ENCODE data around the gene ILDR2. TPM values are rescaled to one million over a fixed set of nuclear protein-coding genes. Genes with fewer than 3 reads are reported as not detected.

ILDR2 gene
- total and polyA plus RNA-seq, 9 of the 15 experiments (the other 6 are each of a cell fraction or from before 2014, with no cell fraction given) = 0.03 to 0.31 (median 0.18) TPM; not detected in 2

DNA sequence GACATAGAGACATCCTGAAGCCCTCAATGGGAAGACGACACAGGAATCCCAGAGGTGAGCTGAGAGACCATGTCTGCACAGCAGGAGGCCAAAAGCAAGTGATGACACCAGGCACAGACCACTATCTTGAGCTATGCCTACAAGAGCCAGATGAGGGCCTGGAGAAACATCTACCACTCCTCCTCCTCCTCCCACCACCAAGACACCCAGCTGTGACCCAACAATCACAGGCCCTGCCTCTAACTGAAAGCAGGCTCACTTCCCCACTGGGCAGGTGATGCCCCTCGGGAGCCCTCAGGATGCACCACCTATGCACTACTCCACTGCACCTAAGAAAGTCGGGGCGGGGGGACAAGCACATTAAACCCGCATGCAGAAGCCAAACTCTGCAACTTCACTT is 115.7 kb downstream of the ILDR2 start:
- DNase-seq (ENCODE audit: extremely low read depth in 1 of 4, low spot score in 3 of 4) (peak in 1 of 4 experiments; percentile 18), ATAC-seq (peak; percentile 70), FAIRE-seq (no peak)
- Histone ChIP-seq H3K4me3 (no peak overlapping the region), H3K9me1 (ENCODE audit: control insufficient read depth, insufficient read depth, low read length) (no peaks in the 10 kb centered on the region), H2AFZ (ENCODE audit: low read depth, low read length) (no peak overlapping the region), H3K27ac (ENCODE audit: extremely low read depth, low read depth, low read length) (no peak overlapping the region), H3K79me2 (ENCODE audit: control insufficient read depth, insufficient read depth, low read length) (no peaks in the 10 kb centered on the region), H3K4me1 (replicated peaks in 1 of 2; ENCODE audit: control insufficient read depth in 2 of 2, insufficient read depth in 2 of 2, low read length in 2 of 2) (no peaks in the 10 kb centered on the region; a peak in 1 of 5 replicates), H3K36me3 (ENCODE audit: control insufficient read depth, insufficient read depth, low read length) (peaks cover 97% of the 10 kb centered on the region), H3K9me3 (replicated peaks; ENCODE audit: control insufficient read depth, insufficient read depth, low read depth, low read length) (no peaks in the 10 kb centered on the region), H3K4me2 (ENCODE audit: insufficient read depth, low read length) (no peak overlapping the region), H4K20me1 (replicated peaks; ENCODE audit: control insufficient read depth, insufficient read depth, low read length) (no peaks in the 10 kb centered on the region), H3K27me3 (ENCODE audit: control insufficient read depth in 2 of 2, insufficient read depth in 2 of 2, low read length in 2 of 2) (no peaks in the 10 kb centered on the region), H3K9ac (ENCODE audit: insufficient read depth in 1 of 2, low read depth in 2 of 2, low read length in 2 of 2) (no peak overlapping the region)
- intact Hi-C loops (cut with micrococcal nuclease) = no loop called here
- TF ChIP-seq SMARCE1 (IDR thresholded peaks at IDR 0.05) = no peak
- no peak for TF ChIP-seq TRIM28 (IDR thresholded peaks at IDR 0.05)
- TF ChIP-seq KDM4B (IDR thresholded peaks at IDR 0.05; ENCODE audit: borderline replicate concordance in 2 of 2, low read depth in 1 of 2) = no peak
- no peak for TF ChIP-seq ILK (tag; IDR thresholded peaks at IDR 0.05; ENCODE audit: borderline replicate concordance, low read depth)
- TF ChIP-seq ZZZ3 (IDR thresholded peaks at IDR 0.05) = no peak
- TF ChIP-seq RBM15 (IDR thresholded peaks at IDR 0.05; ENCODE audit: insufficient read depth, low read length) = no peak
- TF ChIP-seq, protein P1, sequence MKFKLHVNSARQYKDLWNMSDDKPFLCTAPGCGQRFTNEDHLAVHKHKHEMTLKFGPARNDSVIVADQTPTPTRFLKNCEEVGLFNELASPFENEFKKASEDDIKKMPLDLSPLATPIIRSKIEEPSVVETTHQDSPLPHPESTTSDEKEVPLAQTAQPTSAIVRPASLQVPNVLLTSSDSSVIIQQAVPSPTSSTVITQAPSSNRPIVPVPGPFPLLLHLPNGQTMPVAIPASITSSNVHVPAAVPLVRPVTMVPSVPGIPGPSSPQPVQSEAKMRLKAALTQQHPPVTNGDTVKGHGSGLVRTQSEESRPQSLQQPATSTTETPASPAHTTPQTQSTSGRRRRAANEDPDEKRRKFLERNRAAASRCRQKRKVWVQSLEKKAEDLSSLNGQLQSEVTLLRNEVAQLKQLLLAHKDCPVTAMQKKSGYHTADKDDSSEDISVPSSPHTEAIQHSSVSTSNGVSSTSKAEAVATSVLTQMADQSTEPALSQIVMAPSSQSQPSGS (CRISPR knock-in tag; IDR thresholded peaks at IDR 0.05) = no peak
- no peak for TF ChIP-seq KLF6 (CRISPR knock-in tag; IDR thresholded peaks at IDR 0.05; ENCODE audit: borderline replicate concordance)
- TF ChIP-seq, protein P2, sequence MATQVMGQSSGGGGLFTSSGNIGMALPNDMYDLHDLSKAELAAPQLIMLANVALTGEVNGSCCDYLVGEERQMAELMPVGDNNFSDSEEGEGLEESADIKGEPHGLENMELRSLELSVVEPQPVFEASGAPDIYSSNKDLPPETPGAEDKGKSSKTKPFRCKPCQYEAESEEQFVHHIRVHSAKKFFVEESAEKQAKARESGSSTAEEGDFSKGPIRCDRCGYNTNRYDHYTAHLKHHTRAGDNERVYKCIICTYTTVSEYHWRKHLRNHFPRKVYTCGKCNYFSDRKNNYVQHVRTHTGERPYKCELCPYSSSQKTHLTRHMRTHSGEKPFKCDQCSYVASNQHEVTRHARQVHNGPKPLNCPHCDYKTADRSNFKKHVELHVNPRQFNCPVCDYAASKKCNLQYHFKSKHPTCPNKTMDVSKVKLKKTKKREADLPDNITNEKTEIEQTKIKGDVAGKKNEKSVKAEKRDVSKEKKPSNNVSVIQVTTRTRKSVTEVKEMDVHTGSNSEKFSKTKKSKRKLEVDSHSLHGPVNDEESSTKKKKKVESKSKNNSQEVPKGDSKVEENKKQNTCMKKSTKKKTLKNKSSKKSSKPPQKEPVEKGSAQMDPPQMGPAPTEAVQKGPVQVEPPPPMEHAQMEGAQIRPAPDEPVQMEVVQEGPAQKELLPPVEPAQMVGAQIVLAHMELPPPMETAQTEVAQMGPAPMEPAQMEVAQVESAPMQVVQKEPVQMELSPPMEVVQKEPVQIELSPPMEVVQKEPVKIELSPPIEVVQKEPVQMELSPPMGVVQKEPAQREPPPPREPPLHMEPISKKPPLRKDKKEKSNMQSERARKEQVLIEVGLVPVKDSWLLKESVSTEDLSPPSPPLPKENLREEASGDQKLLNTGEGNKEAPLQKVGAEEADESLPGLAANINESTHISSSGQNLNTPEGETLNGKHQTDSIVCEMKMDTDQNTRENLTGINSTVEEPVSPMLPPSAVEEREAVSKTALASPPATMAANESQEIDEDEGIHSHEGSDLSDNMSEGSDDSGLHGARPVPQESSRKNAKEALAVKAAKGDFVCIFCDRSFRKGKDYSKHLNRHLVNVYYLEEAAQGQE (IDR thresholded peaks at IDR 0.05; ENCODE audit: borderline replicate concordance) = no peak
- TF ChIP-seq, protein P2 (CRISPR knock-in tag; IDR thresholded peaks at IDR 0.05; ENCODE audit: low read depth) = no peak
- CTCF ChIA-PET (ENCODE audit: low intra/inter-chr PET ratio) = no interaction called here
- POLR2A ChIA-PET = interaction anchor here (0.8 to 3.0 kb wide), 5 partner anchors 9 to 523 kb away, joined by 3 to 8 read pairs (median 4); no protein-coding TSS in a partner anchor
- in situ Hi-C loops (cut with MboI) = no loop called here
- BruUV-seq (replicated peaks) = no TSS peak
- WGBS (ENCODE audit: insufficient coverage, low coverage, missing lambda C conversion rate) = 82% methylated on average over 5 of the region's 5 CpGs

Data from K562 (cell line).